GM21576 (cell line): Measurements from ENCODE around the gene VIPAS39.

Experiments used
- ATAC-seq: cut with Tn5 transposase; IDR thresholded peaks from one replicate; pipeline ENCODE4 v1.9.1; 2021; ENCODE audit warnings: mild to moderate bottlenecking, moderate library complexity; ENCODE audit not compliant: unreplicated experiment

Gene VIPAS39

DNA sequence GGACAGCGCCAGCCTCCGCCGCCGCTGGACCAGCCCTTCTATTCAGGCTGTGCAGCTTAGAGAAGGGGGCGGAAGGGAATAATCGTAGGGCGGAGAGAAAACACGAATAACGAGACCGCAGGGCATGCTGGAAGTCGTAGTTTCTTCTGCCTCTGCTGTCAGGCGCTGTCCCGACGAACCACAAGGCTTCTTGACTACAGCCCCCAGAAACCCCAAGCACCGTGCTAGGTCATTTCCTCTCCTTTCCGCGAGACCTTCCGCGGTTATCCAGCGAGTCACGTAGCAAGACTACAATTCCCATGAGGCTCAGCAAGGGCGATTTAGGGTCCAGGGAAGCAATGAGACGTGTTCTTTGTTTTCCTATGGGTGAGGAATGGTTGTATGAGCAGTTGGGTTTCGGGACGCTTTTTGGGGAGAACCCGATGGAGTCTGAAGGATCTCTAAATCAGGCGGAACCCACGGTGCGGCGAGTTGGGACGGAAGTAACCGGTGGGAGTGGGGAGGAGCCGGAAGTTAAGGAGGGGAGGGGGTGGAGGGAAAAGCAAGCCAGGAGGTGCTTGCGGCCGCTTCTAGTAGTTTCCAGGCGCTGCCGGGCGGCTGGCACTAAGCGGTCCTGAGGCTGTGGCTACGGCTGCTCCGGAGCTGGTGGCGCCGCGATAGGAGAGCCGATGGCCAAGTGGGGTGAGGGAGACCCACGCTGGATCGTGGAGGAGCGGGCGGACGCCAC is at the start of gene VIPAS39, which contains the start of gene AHSA1:
VIPAS39 (minus strand) TSS at position 80 of the 727 bp plus-strand sequence. CDS start 3,499 bp downstream, outside the sequence.
AHSA1 (plus strand) TSS at position 572 of the 727 bp plus-strand sequence; CDS start at position 669, 97 bp downstream.
- ATAC-seq = peak; percentile 88

GRCh38 chr14:77505031-77505430 is 47.6 kb upstream of the VIPAS39 start:
- no peak for ATAC-seq

DNA sequence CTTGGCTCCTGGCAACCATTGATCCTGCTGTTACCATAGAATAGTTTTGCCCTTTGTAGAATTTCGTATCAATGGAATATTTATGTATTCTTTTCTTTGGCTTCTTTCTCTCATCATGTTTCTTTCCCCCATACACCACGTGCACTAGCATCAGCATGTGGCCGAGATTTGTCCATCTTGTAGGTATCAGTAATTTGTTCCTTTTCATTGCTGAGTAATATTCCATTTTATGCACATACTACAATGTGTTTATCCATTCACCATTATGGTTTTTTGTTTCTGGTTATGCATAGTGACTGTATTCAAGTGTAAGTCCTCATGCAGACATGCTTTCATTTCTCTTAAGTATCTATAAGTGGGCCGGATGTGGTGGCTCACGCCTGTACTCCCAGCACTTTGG is 45.7 kb upstream of the VIPAS39 start:
- no peak for ATAC-seq

- ATAC-seq = no peak
These were observed 44.8 kb upstream of the VIPAS39 start for GRCh38 chr14:77502109-77502782.

- peak; percentile 28 for ATAC-seq
These were observed 41.7 kb upstream of the VIPAS39 start for GRCh38 chr14:77498984-77499527.

DNA sequence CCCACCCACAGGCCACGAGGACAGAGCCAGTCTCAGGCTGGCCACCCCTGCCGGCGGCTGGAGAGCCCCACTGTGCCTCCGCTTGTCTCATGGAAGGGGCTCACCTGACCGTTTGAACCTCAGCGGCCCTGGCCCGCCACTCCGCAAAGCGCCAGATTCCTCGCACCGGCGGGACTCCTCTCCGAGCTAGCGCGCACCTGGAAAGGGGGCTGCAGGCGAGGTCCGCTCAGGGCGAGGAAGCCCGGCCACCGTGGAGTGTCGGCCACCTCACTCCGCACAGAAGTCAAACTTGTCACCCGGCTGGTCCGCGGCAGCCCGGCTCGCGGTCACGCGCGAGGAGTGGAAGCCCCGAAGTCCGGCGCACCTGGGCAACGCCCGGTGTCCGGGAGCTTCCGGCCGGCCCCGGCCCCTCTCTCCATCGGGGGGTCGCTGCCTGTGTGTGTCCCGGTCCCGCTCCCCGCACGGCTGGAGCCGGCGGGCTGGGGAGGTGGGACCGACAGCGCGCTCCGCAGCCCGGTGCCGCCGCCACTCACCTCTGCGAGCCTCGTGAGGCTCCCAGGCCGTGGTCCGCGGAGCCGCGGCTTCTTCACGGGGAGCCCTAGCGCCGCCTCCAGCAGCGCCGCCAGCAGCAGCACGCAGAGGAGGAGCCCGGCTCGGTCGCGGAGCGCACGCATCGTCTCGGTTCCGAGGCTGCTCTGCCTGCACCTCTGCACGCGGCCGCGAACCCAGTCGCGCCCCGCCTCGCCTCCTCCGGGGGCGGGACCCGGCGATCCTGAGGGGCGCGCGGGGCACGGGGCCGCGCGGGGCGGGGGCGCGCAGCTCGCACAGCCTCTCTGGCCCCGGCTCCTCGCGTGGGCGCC is 40.9 kb upstream of the VIPAS39 start, which contains the start of gene ISM2:
ISM2 (minus strand) TSS at position 697 of the 860 bp plus-strand sequence; CDS start at position 674, 23 bp downstream.
- peak; percentile 49 for ATAC-seq

DNA sequence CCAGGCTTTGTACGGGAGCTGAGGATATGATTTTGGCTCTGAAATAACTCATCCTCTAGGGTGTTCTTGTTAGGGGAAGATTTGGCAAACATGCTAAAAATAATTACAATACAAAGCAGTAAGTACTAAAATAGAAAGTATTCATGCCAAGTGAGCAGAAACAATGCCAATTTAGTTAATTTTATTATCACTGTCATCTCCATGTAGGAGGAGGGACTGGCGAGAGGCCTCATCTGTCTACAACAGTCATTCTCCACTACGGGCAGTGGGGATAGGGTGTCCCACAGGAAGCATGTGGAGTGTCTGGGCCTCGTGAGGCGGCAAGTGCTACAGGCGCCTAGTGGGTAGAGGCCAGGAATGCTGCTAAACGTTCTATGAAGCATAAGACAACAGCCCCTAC is 37.9 kb upstream of the VIPAS39 start:
- ATAC-seq = no peak

DNA sequence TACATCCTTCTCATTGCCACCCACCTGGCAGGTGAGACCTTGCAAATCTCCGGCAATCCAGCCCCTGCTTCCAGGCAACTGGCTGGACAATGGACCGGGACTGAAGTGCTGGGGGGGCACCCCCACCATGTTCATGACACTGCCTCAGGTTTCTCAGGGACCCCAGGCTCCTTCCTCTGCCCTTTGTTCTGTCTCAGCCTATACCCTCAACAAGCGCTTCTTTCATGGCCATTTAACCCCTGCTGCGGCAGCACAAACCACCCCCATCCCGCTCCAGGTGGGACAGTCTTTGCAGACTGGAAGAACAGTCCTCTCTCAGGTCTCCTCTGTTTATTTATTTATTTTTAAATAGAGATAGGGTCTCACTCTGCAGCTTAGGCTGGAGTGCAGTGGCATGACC is 33.7 kb upstream of the VIPAS39 start:
- no peak for ATAC-seq

DNA sequence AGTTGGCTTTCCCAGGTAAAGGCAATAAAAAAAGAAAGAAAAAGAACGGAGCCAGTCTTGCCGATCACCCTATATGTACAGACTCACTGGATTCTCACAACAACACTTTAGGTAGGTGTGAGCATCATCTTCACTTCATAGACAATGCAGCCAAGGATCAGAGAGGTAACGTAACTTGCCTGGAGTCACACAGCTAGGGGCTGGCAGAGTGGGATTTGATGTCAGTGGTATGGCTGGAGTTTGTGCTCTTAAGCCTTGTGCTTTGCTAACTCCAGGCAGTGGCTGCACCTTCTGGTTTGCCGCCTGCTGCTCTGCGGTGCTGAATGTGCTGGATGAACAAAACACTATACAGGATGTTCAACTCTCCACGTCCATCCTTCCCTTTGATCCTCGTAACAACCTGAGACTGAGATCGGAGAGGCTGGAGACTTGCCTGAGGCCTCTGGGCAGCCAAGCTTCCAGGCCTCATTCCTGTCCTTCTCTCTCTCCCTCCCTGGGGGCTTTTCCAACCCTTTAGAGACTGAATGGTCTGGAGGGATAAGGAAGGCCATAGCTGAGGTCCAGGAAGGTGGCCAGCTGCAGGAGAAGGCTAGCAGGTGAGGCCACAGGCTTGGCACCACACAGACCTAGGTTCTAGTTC is 33.1 kb upstream of the VIPAS39 start:
- no peak for ATAC-seq

GRCh38 chr14:77489041-77489440 is 31.6 kb upstream of the VIPAS39 start:
- ATAC-seq = no peak

- no peak for ATAC-seq
These were observed 31.2 kb upstream of the VIPAS39 start for GRCh38 chr14:77488558-77488957.

GRCh38 chr14:77485901-77486678 is 28.7 kb upstream of the VIPAS39 start:
- no peak for ATAC-seq

GRCh38 chr14:77485256-77485655 is 27.9 kb upstream of the VIPAS39 start:
- ATAC-seq = no peak

- ATAC-seq = no peak
These were observed 25.0 kb upstream of the VIPAS39 start for GRCh38 chr14:77482422-77482821.

DNA sequence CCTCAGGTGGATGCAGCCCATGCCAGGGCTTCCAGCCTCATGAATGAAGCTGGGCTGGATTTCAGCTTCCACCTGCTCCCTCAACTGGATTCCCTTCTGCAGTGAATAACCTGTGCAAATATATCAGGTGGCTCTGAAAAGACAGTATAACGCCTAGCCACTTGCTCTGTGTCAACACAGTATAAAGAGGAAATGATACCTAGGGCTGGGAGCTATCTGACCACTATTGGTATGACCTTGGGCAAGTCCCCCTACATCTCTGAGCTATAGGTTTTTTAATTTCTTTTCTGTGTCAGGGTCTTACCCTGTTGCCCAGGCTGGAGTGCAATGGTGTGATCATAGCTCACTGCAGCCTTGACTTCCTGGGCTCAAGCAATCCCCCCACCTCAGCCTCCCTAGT is 21.4 kb upstream of the VIPAS39 start:
- ATAC-seq = peak; percentile 93

DNA sequence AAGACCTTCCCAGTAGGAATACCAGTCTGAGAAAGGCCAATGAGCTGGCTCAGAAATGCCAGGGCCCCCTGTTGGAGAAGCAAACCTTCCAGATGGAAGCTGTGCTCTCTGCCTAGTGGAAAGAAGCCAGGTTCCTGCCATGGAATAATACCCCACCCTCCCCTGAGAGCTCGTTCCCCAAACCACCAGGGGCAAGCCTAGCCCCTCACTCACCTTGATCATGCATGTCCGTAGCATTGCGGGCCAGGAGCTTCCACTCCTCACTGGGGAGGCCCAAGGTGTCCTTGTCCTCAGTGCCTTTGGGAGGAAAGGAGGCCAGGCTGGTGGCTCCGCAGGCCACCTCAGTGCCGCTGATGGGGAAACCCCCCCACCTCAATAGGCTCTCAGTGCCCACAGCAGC is 20.6 kb upstream of the VIPAS39 start:
- ATAC-seq = no peak

DNA sequence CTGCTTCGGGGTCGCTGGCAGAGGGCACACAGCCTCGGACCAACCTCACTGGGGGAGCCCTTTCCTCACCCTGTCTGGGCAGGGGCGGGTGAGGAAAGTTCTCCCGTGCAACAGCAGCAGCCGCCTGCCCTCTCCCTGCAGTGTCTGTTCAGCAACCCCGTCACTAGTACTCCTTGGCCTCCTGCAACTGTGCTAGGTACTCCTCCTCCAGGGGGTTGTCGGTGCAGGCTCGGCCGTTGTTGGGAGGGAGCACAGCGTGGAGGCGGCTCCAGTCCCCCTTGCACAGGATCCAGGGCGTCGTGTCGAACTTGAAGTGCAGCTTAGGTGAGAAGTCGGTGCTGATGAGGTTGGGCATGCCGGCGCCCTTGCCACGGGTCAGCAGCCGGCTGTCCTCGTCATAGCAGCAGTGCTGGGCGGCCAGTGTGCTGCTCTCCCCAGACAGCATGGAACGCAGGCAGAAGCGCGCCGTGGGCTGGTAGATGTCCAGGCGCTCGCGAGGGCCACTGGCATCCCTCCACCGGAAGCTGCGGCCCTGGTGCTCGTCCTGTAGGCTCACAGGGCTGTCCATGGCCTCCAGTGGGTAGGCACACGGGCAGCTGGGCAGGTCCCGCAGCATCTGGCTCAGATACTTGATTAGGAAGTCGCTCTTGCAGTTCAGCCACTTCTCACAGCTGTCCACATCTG is 18.2 kb upstream of the VIPAS39 start:
- no peak for ATAC-seq

DNA sequence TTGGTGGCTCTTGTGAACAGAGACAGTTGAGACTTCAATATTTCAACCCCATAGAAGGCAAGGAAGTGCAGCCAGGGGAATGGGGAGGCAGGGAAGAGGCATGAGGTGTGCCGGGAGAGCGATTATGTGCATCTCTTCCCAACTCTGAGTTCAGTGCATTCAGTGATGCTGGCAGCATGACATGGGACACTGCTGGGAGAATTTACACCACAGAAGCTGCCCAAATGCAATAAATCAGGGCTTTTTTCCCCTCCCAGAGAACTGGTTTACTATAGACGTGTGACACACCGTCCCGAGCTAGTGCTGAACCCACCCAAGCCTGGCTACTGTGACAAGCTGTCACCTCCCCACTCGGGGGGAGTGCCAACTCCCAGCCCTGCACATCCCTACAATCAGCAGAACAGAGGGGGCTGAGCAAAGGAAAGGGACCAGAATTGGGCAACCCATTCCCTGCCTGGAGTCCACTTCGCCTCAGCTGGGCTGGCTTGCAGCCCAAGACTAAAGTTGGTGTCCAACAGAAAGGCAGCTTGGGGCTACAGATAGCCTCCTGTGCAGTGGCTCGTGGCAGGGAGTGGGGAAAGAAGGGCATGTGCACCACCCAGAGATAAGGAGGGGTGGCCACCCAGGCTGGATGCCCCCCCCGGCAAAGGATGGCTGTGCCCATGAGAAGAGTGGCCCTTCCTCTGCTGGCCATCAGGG is 17.2 kb upstream of the VIPAS39 start:
- no peak for ATAC-seq

GRCh38 chr14:77473921-77474320 is 16.5 kb upstream of the VIPAS39 start:
- ATAC-seq = no peak
